Measurements from ENCODE around the gene KIF1B.
"Not testable (repeated sequence)": the region's sequence is repeated elsewhere in the genome, so short reads cannot be mapped to it uniquely, and the experiment has no call there.

The KIF1B gene

GRCh38 chr1:10245674-10246073, 35.3 kb downstream of the KIF1B start:
- no peaks in the 10 kb centered on the region for H3K36me3 Mint-ChIP-seq (ENCODE audit: low read depth)
- H3K27ac Mint-ChIP-seq, result no peak overlapping the region
- peaks cover 5% of the 10 kb centered on the region for H3K4me1 Mint-ChIP-seq (ENCODE audit: low read depth)
- no peak overlapping the region for H3K4me3 Mint-ChIP-seq
- no peaks in the 10 kb centered on the region for H3K9me3 Mint-ChIP-seq
- no peaks in the 10 kb centered on the region for H3K27me3 Mint-ChIP-seq

- Mint-ChIP-seq H3K27me3 (no peaks in the 10 kb centered on the region), H3K9me3 (no peaks in the 10 kb centered on the region), H3K27ac (no peak overlapping the region), H3K36me3 (ENCODE audit: low read depth) (no peaks in the 10 kb centered on the region), H3K4me1 (ENCODE audit: low read depth) (peaks cover 18% of the 10 kb centered on the region), H3K4me3 (no peak overlapping the region)
Observed at GRCh38 chr1:10249808-10250457, 39.6 kb downstream of the KIF1B start.

- H3K27ac Mint-ChIP-seq, result peak overlapping the region; percentile 40
- H3K4me1 Mint-ChIP-seq (ENCODE audit: low read depth), result peaks cover 18% of the 10 kb centered on the region
- H3K9me3 Mint-ChIP-seq, result no peaks in the 10 kb centered on the region
- no peaks in the 10 kb centered on the region for H3K27me3 Mint-ChIP-seq
- no peak overlapping the region for H3K4me3 Mint-ChIP-seq
- H3K36me3 Mint-ChIP-seq (ENCODE audit: low read depth), result no peaks in the 10 kb centered on the region
Observed at GRCh38 chr1:10250663-10251062, 40.3 kb downstream of the KIF1B start.

GRCh38 chr1:10251325-10252108, 41.1 kb downstream of the KIF1B start:
- H3K9me3 Mint-ChIP-seq; H3K36me3 Mint-ChIP-seq (ENCODE audit: low read depth); H3K27me3 Mint-ChIP-seq; H3K4me3 Mint-ChIP-seq; H3K27ac Mint-ChIP-seq: not testable (repeated sequence)
- H3K4me1 Mint-ChIP-seq (ENCODE audit: low read depth), result peaks cover 18% of the 10 kb centered on the region

- Mint-ChIP-seq H3K9me3 (no peaks in the 10 kb centered on the region), H3K27ac (no peak overlapping the region), H3K4me1 (ENCODE audit: low read depth) (peaks cover 18% of the 10 kb centered on the region), H3K36me3 (ENCODE audit: low read depth) (no peaks in the 10 kb centered on the region), H3K27me3 (no peaks in the 10 kb centered on the region), H3K4me3 (no peak overlapping the region)
Observed at GRCh38 chr1:10252508-10252907, 42.1 kb downstream of the KIF1B start.

GRCh38 chr1:10253149-10253548, 42.8 kb downstream of the KIF1B start:
- H3K27ac Mint-ChIP-seq, result no peak overlapping the region
- no peaks in the 10 kb centered on the region for H3K9me3 Mint-ChIP-seq
- H3K27me3 Mint-ChIP-seq, result no peaks in the 10 kb centered on the region
- H3K36me3 Mint-ChIP-seq (ENCODE audit: low read depth), result no peaks in the 10 kb centered on the region
- peaks cover 18% of the 10 kb centered on the region for H3K4me1 Mint-ChIP-seq (ENCODE audit: low read depth)
- H3K4me3 Mint-ChIP-seq, result no peak overlapping the region

- Mint-ChIP-seq H3K27me3 (no peaks in the 10 kb centered on the region), H3K4me1 (ENCODE audit: low read depth) (peaks cover 18% of the 10 kb centered on the region), H3K4me3 (no peak overlapping the region), H3K36me3 (ENCODE audit: low read depth) (peaks cover 3% of the 10 kb centered on the region), H3K27ac (no peak overlapping the region), H3K9me3 (no peaks in the 10 kb centered on the region)
Observed at GRCh38 chr1:10253755-10254154, 43.4 kb downstream of the KIF1B start.

- Mint-ChIP-seq H3K27me3 (no peaks in the 10 kb centered on the region), H3K4me1 (ENCODE audit: low read depth) (peaks cover 9% of the 10 kb centered on the region), H3K36me3 (ENCODE audit: low read depth) (peaks cover 14% of the 10 kb centered on the region), H3K27ac (no peak overlapping the region), H3K9me3 (no peaks in the 10 kb centered on the region), H3K4me3 (no peak overlapping the region)
Observed at GRCh38 chr1:10257851-10258250, 47.5 kb downstream of the KIF1B start.

GRCh38 chr1:10259547-10259946, 49.2 kb downstream of the KIF1B start:
- H3K27me3 Mint-ChIP-seq; H3K27ac Mint-ChIP-seq; H3K4me1 Mint-ChIP-seq (ENCODE audit: low read depth); H3K9me3 Mint-ChIP-seq; H3K4me3 Mint-ChIP-seq: not testable (repeated sequence)
- peaks cover 21% of the 10 kb centered on the region for H3K36me3 Mint-ChIP-seq (ENCODE audit: low read depth)

GRCh38 chr1:10263450-10264082, 53.2 kb downstream of the KIF1B start:
- no peak overlapping the region for H3K4me3 Mint-ChIP-seq
- no peaks in the 10 kb centered on the region for H3K27me3 Mint-ChIP-seq
- peaks cover 20% of the 10 kb centered on the region for H3K36me3 Mint-ChIP-seq (ENCODE audit: low read depth)
- no peaks in the 10 kb centered on the region for H3K9me3 Mint-ChIP-seq
- H3K27ac Mint-ChIP-seq, result no peak overlapping the region
- H3K4me1 Mint-ChIP-seq (ENCODE audit: low read depth), result no peaks in the 10 kb centered on the region

- H3K4me1 Mint-ChIP-seq (ENCODE audit: low read depth), result no peaks in the 10 kb centered on the region
- H3K27me3 Mint-ChIP-seq, result no peaks in the 10 kb centered on the region
- peaks cover 16% of the 10 kb centered on the region for H3K36me3 Mint-ChIP-seq (ENCODE audit: low read depth)
- no peaks in the 10 kb centered on the region for H3K9me3 Mint-ChIP-seq
- no peak overlapping the region for H3K27ac Mint-ChIP-seq
- no peak overlapping the region for H3K4me3 Mint-ChIP-seq
Observed at GRCh38 chr1:10265027-10265426, 54.7 kb downstream of the KIF1B start.

- H3K36me3 Mint-ChIP-seq (ENCODE audit: low read depth), result peaks cover 16% of the 10 kb centered on the region
- no peak overlapping the region for H3K4me3 Mint-ChIP-seq
- no peaks in the 10 kb centered on the region for H3K27me3 Mint-ChIP-seq
- H3K9me3 Mint-ChIP-seq, result no peaks in the 10 kb centered on the region
- no peak overlapping the region for H3K27ac Mint-ChIP-seq
- no peaks in the 10 kb centered on the region for H3K4me1 Mint-ChIP-seq (ENCODE audit: low read depth)
Observed at GRCh38 chr1:10265900-10266299, 55.5 kb downstream of the KIF1B start.

GRCh38 chr1:10267319-10267718, 56.9 kb downstream of the KIF1B start:
- H3K9me3 Mint-ChIP-seq, result no peaks in the 10 kb centered on the region
- H3K36me3 Mint-ChIP-seq (ENCODE audit: low read depth), result peaks cover 14% of the 10 kb centered on the region
- H3K4me3 Mint-ChIP-seq, result no peak overlapping the region
- H3K4me1 Mint-ChIP-seq (ENCODE audit: low read depth), result no peaks in the 10 kb centered on the region
- H3K27me3 Mint-ChIP-seq, result no peaks in the 10 kb centered on the region
- H3K27ac Mint-ChIP-seq, result no peak overlapping the region

- Mint-ChIP-seq H3K9me3 (no peaks in the 10 kb centered on the region), H3K4me3 (no peak overlapping the region), H3K36me3 (ENCODE audit: low read depth) (peaks cover 20% of the 10 kb centered on the region), H3K27me3 (no peaks in the 10 kb centered on the region), H3K4me1 (ENCODE audit: low read depth) (no peaks in the 10 kb centered on the region), H3K27ac (no peak overlapping the region)
Observed at GRCh38 chr1:10267921-10268320, 57.6 kb downstream of the KIF1B start.

- H3K36me3 Mint-ChIP-seq (ENCODE audit: low read depth), result peaks cover 19% of the 10 kb centered on the region
- H3K27me3 Mint-ChIP-seq, result no peaks in the 10 kb centered on the region
- H3K9me3 Mint-ChIP-seq, result no peaks in the 10 kb centered on the region
- no peak overlapping the region for H3K4me3 Mint-ChIP-seq
- H3K27ac Mint-ChIP-seq, result no peak overlapping the region
- no peaks in the 10 kb centered on the region for H3K4me1 Mint-ChIP-seq (ENCODE audit: low read depth)
Observed at GRCh38 chr1:10271090-10271489, 60.7 kb downstream of the KIF1B start.
